DOHH2 (cell line): ENCODE measurements around the gene KIAA1671.

ENCODE experiments used
- H3F3A ChIP-seq: fragments of 200-600 bp; sonication (generic), shearing (Covaris generic); 2 replicates; pipeline ENCODE4 v1.6.0; 2016; ENCODE audit warnings: antibody characterized with exemption, mild to moderate bottlenecking; ENCODE audit not compliant: control insufficient read depth, insufficient read depth
- H3K27ac ChIP-seq: fragments of 200-600 bp; sonication (generic); 2 replicates; pipeline ENCODE4 v1.5.1; 2014; ENCODE audit warnings: low read depth, mild to moderate bottlenecking, low read length, moderate library complexity
- H3K27me3 ChIP-seq: fragments of 200-600 bp; sonication (generic); 2 replicates; pipeline ENCODE4 v1.6.1; 2014; ENCODE audit warnings: mild to moderate bottlenecking, low read length, mixed read lengths; ENCODE audit not compliant: control insufficient read depth
- H3K36me3 ChIP-seq: fragments of 200-600 bp; sonication (generic); 2 replicates; pipeline ENCODE4 v1.6.1; 2014; ENCODE audit warnings: mild to moderate bottlenecking, low read length, moderate library complexity, mixed read lengths; ENCODE audit not compliant: control insufficient read depth
- H3K4me1 ChIP-seq: fragments of 200-600 bp; sonication (generic); 2 replicates; pipeline ENCODE4 v1.6.1; 2014; ENCODE audit warnings: mild to moderate bottlenecking, low read length, mixed read lengths; ENCODE audit not compliant: control insufficient read depth
- H3K4me2 ChIP-seq: fragments of 200-600 bp; sonication (generic); 2 replicates; pipeline ENCODE4 v1.6.0; 2014; ENCODE audit warnings: mild to moderate bottlenecking, low read length, moderate library complexity
- H3K4me3 ChIP-seq: fragments of 200-600 bp; sonication (generic); 2 replicates; pipeline ENCODE4 v1.5.1; 2014; ENCODE audit warnings: mild to moderate bottlenecking, low read length, mixed read lengths
- H3K79me2 ChIP-seq: fragments of 200-600 bp; sonication (generic); 2 replicates; pipeline ENCODE4 v1.6.1; 2014; ENCODE audit warnings: mild to moderate bottlenecking, low read length, mixed read lengths; ENCODE audit not compliant: control insufficient read depth
- H3K9me2 ChIP-seq: fragments of 200-600 bp; sonication (generic); replicated peaks from 2 replicates; pipeline ENCODE4 v1.6.1; 2014; ENCODE audit warnings: mild to moderate bottlenecking, low read length, mixed read lengths; ENCODE audit not compliant: control insufficient read depth
- H3K9me3 ChIP-seq: fragments of 200-600 bp; sonication (generic); 2 replicates; pipeline ENCODE4 v1.6.1; 2014; ENCODE audit warnings: antibody characterized with exemption, low read length, mixed read lengths; ENCODE audit not compliant: control insufficient read depth, insufficient read depth
- H4K20me1 ChIP-seq: fragments of 200-600 bp; sonication (generic); 2 replicates; pipeline ENCODE4 v1.6.0; 2014; ENCODE audit warnings: low read depth, mild to moderate bottlenecking, antibody characterized with exemption, low read length, moderate library complexity; ENCODE audit not compliant: control insufficient read depth, insufficient read depth
- EZH2phosphoT487 ChIP-seq: fragments of 200-600 bp; sonication (generic); IDR thresholded peaks from 2 replicates; pipeline ENCODE4 v1.6.1; 2017; ENCODE audit warnings: borderline replicate concordance, mild to moderate bottlenecking, antibody characterized with exemption, low read length, moderate library complexity, mixed read lengths
- TF ChIP-seq, protein P1 (sequence below): fragments of 200-600 bp; sonication (generic); IDR thresholded peaks from one replicate; pipeline ENCODE4 v1.5.1; 2014; ENCODE audit warnings: antibody characterized with exemption, mild to moderate bottlenecking, low read depth, low read length; ENCODE audit not compliant: poor library complexity, severe bottlenecking

The KIAA1671 gene

DNA sequence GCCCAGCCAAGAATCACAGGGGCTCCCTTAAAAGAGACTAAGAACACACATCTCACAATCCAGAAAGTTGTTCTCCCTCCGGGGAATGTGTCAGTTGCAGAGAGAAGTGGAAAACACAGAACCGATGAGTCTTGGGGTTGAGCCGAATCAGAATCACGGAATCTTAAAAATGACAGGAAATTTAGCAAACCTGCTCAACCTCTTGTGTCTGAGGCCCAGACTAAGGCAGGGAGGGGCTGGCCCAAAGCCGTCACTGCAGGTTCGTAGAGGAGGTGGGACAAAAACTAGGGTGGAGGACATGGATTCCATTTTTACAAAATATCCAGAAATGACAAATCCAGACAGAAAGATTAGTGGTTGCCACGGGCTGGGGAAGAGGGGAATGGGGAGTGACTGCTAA, 63.8 kb downstream of the KIAA1671 start:
- Histone ChIP-seq H3K4me1 (no peaks in the 10 kb centered on the region), H3K4me2 (no peak overlapping the region), H3K9me3 (no peaks in the 10 kb centered on the region), H3F3A (no peaks in the 10 kb centered on the region), H3K9me2 (no peaks in the 10 kb centered on the region), H3K27ac (no peak overlapping the region), H3K36me3 (no peaks in the 10 kb centered on the region), H4K20me1 (no peaks in the 10 kb centered on the region), H3K27me3 (no peaks in the 10 kb centered on the region), H3K79me2 (no peaks in the 10 kb centered on the region), H3K4me3 (no peak overlapping the region)
- TF ChIP-seq, protein P1, sequence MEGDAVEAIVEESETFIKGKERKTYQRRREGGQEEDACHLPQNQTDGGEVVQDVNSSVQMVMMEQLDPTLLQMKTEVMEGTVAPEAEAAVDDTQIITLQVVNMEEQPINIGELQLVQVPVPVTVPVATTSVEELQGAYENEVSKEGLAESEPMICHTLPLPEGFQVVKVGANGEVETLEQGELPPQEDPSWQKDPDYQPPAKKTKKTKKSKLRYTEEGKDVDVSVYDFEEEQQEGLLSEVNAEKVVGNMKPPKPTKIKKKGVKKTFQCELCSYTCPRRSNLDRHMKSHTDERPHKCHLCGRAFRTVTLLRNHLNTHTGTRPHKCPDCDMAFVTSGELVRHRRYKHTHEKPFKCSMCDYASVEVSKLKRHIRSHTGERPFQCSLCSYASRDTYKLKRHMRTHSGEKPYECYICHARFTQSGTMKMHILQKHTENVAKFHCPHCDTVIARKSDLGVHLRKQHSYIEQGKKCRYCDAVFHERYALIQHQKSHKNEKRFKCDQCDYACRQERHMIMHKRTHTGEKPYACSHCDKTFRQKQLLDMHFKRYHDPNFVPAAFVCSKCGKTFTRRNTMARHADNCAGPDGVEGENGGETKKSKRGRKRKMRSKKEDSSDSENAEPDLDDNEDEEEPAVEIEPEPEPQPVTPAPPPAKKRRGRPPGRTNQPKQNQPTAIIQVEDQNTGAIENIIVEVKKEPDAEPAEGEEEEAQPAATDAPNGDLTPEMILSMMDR, result no peak
- no peak for TF ChIP-seq EZH2phosphoT487

DNA sequence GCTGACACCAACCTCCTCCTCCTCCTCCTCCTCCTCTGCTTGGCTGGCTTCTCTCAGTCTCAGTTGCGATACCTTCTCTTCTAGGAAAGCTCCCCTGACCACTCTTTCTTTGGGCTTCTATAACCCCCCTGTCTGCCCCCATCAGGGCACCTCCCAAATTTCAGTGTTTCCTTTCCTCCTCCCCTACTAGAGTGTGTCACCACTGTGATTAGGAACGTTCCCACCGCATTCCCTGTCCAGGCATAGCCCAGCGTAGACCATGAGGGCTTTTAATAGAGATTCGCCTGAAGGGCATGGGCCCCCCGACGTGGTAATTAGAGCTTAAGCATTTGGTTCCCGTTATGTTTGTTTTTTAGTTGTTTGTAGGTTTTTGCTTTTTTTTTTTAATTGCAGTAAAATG, 65.5 kb downstream of the KIAA1671 start:
- no peak overlapping the region for H3K27ac ChIP-seq
- no peaks in the 10 kb centered on the region for H3K9me2 ChIP-seq
- H3K27me3 ChIP-seq, result no peaks in the 10 kb centered on the region
- H3K36me3 ChIP-seq, result no peaks in the 10 kb centered on the region
- H3K4me1 ChIP-seq, result no peaks in the 10 kb centered on the region
- no peaks in the 10 kb centered on the region for H4K20me1 ChIP-seq
- no peak for TF ChIP-seq EZH2phosphoT487
- no peaks in the 10 kb centered on the region for H3F3A ChIP-seq
- H3K79me2 ChIP-seq, result no peaks in the 10 kb centered on the region
- H3K9me3 ChIP-seq, result no peaks in the 10 kb centered on the region
- no peak overlapping the region for H3K4me2 ChIP-seq
- no peak overlapping the region for H3K4me3 ChIP-seq

DNA sequence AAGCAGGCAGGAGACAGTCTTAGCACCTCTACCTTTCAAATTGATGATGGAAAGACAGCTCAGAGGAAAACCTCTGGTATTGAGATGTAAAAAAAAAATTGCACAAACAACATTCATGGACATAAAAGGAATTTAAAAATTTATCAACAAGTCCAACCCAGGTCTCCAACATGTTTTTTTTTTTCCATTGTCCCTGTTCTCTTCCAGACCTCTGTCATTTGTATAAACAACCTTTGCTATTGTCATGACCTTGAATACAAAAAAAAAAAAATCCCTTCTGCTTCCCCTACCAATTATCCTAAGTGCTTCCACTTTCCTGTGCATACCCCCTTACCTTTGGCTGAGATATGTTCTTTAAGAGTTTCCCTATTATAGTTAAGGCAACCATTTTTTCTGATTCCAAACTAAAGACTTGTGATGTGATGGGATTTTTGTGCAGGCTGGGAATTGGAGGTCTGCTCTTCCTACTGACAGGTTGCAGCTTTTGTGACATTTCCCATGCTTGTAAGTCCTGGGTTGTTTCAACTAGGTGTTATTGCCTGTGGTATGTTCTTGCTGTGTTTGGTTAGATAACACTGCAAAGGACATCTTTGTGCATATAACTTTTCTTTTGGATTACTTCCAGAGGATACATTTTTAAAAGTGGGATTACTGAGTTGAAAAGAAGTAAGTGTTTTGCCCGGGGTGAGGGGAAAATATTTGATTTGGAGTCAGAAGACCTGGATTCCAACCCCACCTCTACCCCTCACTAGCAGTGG, 67.1 kb downstream of the KIAA1671 start:
- Histone ChIP-seq H3K36me3 (no peaks in the 10 kb centered on the region), H3K9me3 (no peaks in the 10 kb centered on the region), H3K4me1 (no peaks in the 10 kb centered on the region), H3K27me3 (no peaks in the 10 kb centered on the region), H3K4me3 (no peak overlapping the region), H4K20me1 (no peaks in the 10 kb centered on the region), H3F3A (no peaks in the 10 kb centered on the region), H3K79me2 (no peaks in the 10 kb centered on the region), H3K27ac (no peak overlapping the region), H3K9me2 (no peaks in the 10 kb centered on the region), H3K4me2 (no peak overlapping the region)
- no peak for TF ChIP-seq EZH2phosphoT487
- TF ChIP-seq, protein P1, result no peak

DNA sequence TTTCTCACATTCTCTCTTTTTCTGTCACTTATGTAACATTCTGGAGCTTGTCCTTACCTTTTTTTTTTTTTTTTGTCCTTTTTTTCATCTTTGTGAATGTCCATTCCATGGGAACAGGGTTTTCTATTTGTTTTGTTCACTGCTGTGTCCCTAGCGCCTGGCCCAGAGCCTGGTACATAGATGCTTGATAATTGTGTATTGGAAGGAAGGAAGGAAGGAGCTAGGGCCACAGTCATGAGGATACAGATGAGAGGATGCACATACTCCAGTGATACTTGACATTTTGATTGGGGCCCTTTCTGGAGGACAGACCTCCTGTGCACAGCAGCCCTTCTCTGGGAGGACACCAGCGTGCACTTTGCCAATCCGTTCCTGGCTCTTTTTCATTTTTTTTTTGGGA, 68.9 kb downstream of the KIAA1671 start:
- H3F3A ChIP-seq, result no peaks in the 10 kb centered on the region
- no peaks in the 10 kb centered on the region for H3K9me2 ChIP-seq
- no peak overlapping the region for H3K27ac ChIP-seq
- no peak overlapping the region for H3K4me3 ChIP-seq
- TF ChIP-seq, protein P1, result no peak
- TF ChIP-seq EZH2phosphoT487, result no peak
- H3K79me2 ChIP-seq, result no peaks in the 10 kb centered on the region
- H4K20me1 ChIP-seq, result no peaks in the 10 kb centered on the region
- no peak overlapping the region for H3K4me2 ChIP-seq
- H3K27me3 ChIP-seq, result peaks cover 6% of the 10 kb centered on the region; the same call in 1 of the 2 replicates
- H3K4me1 ChIP-seq, result no peaks in the 10 kb centered on the region
- H3K36me3 ChIP-seq, result no peaks in the 10 kb centered on the region
- no peaks in the 10 kb centered on the region for H3K9me3 ChIP-seq
